H9 (cell line): Measurements from ENCODE around the gene TMEM51. TPM values are rescaled to one million over a fixed set of nuclear protein-coding genes. Genes with fewer than 3 reads are reported as not detected.

Experiments
- DNase-seq: peaks from one replicate; pipeline ENCODE4 v3.0.0-alpha.2; 2017
- H2AFZ ChIP-seq: one replicate; pipeline ENCODE4 v1.6.1; 2013; ENCODE audit warnings: mild to moderate bottlenecking, low read length, control low read depth, moderate library complexity
- H2AK5ac ChIP-seq: 2 replicates; pipeline ENCODE4 v1.6.1; 2013; ENCODE audit warnings: low read length, control low read depth, mixed read lengths; ENCODE audit not compliant: insufficient read length
- H2BK120ac ChIP-seq: one replicate; pipeline ENCODE4 v1.6.1; 2013; ENCODE audit warnings: low read depth, mild to moderate bottlenecking, low read length, control low read depth, inconsistent platforms; ENCODE audit not compliant: poor library complexity, severe bottlenecking
- H2BK12ac ChIP-seq: 2 replicates; pipeline ENCODE4 v1.6.1; 2013; ENCODE audit warnings: low read length, control low read depth, mixed read lengths, low read depth; ENCODE audit not compliant: insufficient read length
- H2BK15ac ChIP-seq: 2 replicates; pipeline ENCODE4 v1.6.1; 2013; ENCODE audit warnings: low read depth, low read length, control low read depth
- H2BK20ac ChIP-seq: one replicate; pipeline ENCODE4 v1.6.1; 2013; ENCODE audit warnings: low read depth, mild to moderate bottlenecking, low read length, control low read depth, inconsistent platforms; ENCODE audit not compliant: poor library complexity, severe bottlenecking
- H2BK5ac ChIP-seq: 2 replicates; pipeline ENCODE4 v1.6.1; 2013; ENCODE audit warnings: low read length, control low read depth, mixed read lengths; ENCODE audit not compliant: insufficient read length
- H3K14ac ChIP-seq: 2 replicates; pipeline ENCODE4 v1.6.1; 2013; ENCODE audit warnings: low read length, control low read depth; ENCODE audit not compliant: insufficient read depth
- H3K18ac ChIP-seq: 2 replicates; pipeline ENCODE4 v1.6.1; 2013; ENCODE audit warnings: low read depth, mild to moderate bottlenecking, mixed read lengths, low read length, control low read depth; ENCODE audit not compliant: insufficient read length
- H3K23ac ChIP-seq: 2 replicates; pipeline ENCODE4 v1.6.1; 2013; ENCODE audit warnings: low read length, control low read depth, mixed read lengths, low read depth; ENCODE audit not compliant: insufficient read length
- H3K23me2 ChIP-seq: 2 replicates; pipeline ENCODE4 v1.6.1; 2013; ENCODE audit warnings: low read depth, mild to moderate bottlenecking, mixed read lengths, low read length, control low read depth; ENCODE audit not compliant: insufficient read length, poor library complexity, severe bottlenecking
- H3K27ac ChIP-seq: 2 replicates; pipeline ENCODE4 v1.5.1; 2013; ENCODE audit warnings: low read length, control low read depth, mixed read lengths, low read depth; ENCODE audit not compliant: insufficient read length
- H3K27me3 ChIP-seq: 2 replicates; pipeline ENCODE4 v1.6.1; 2013; ENCODE audit warnings: low read length, control low read depth, inconsistent platforms; ENCODE audit not compliant: insufficient read depth
- H3K4ac ChIP-seq: 2 replicates; pipeline ENCODE4 v1.6.1; 2013; ENCODE audit warnings: low read depth, mild to moderate bottlenecking, control low read depth, inconsistent platforms, low read length, moderate library complexity
- H3K4me1 ChIP-seq: 2 replicates; pipeline ENCODE4 v1.6.1; 2013; ENCODE audit warnings: low read length, control low read depth, inconsistent platforms; ENCODE audit not compliant: insufficient read depth
- H3K4me2 ChIP-seq: 2 replicates; pipeline ENCODE4 v1.6.1; 2013; ENCODE audit warnings: low read length, control low read depth, mixed read lengths; ENCODE audit not compliant: insufficient read length, insufficient read depth
- H3K56ac ChIP-seq: 2 replicates; pipeline ENCODE4 v1.6.1; 2013; ENCODE audit warnings: low read depth, mild to moderate bottlenecking, mixed read lengths, low read length, control low read depth; ENCODE audit not compliant: insufficient read length
- H3K79me1 ChIP-seq: 2 replicates; pipeline ENCODE4 v1.6.1; 2013; ENCODE audit warnings: low read depth, mild to moderate bottlenecking, moderate library complexity, low read length, control low read depth, inconsistent platforms; ENCODE audit not compliant: insufficient read depth, poor library complexity, severe bottlenecking
- H3K79me2 ChIP-seq: 2 replicates; pipeline ENCODE4 v1.6.1; 2013; ENCODE audit warnings: low read length, control low read depth, inconsistent platforms; ENCODE audit not compliant: insufficient read depth
- H3K9ac ChIP-seq: 2 replicates; pipeline ENCODE4 v1.6.1; 2013; ENCODE audit warnings: low read length, control low read depth, mixed read lengths; ENCODE audit not compliant: insufficient read length; ENCODE audit errors: extremely low read depth
- H3K9me3 ChIP-seq: one replicate; pipeline ENCODE4 v1.6.1; 2013; ENCODE audit warnings: low read depth, low read length, inconsistent platforms; ENCODE audit not compliant: control insufficient read depth
- H3T11ph ChIP-seq: one replicate; pipeline ENCODE4 v1.6.1; 2013; ENCODE audit warnings: mild to moderate bottlenecking, low read length, control low read depth, inconsistent platforms
- H4K20me1 ChIP-seq: one replicate; pipeline ENCODE4 v1.6.1; 2013; ENCODE audit not compliant: control insufficient read depth, insufficient read length, insufficient read depth
- H4K5ac ChIP-seq: 2 replicates; pipeline ENCODE4 v1.6.1; 2013; ENCODE audit warnings: low read depth, mild to moderate bottlenecking, mixed read lengths, low read length, control low read depth; ENCODE audit not compliant: insufficient read length
- H4K8ac ChIP-seq: replicated peaks from 2 replicates; pipeline ENCODE4 v1.6.1; 2013; ENCODE audit warnings: low read length, control low read depth, mixed read lengths, low read depth; ENCODE audit not compliant: insufficient read length
- H4K91ac ChIP-seq: 2 replicates; pipeline ENCODE4 v1.6.1; 2013; ENCODE audit warnings: low read depth, mild to moderate bottlenecking, moderate library complexity, mixed read lengths, low read length, control low read depth; ENCODE audit not compliant: insufficient read length
- H3K27ac Mint-ChIP-seq, 3 experiments: 2 replicates in 2 of 3; 3 replicates in 1 of 3; pipeline ENCODE4 v1.8.0; 2020 to 2021; ENCODE audit warnings: mixed read lengths in 3 of 3, mild to moderate bottlenecking in 1 of 3, moderate library complexity in 1 of 3
- H3K27me3 Mint-ChIP-seq: 2 replicates; pipeline ENCODE4 v1.8.0; 2021; ENCODE audit warnings: low read depth, mild to moderate bottlenecking, moderate library complexity, mixed read lengths
- H3K36me3 Mint-ChIP-seq, 3 experiments: 2 replicates in 2 of 3; 3 replicates in 1 of 3; pipeline ENCODE4 v1.8.0; 2020 to 2021; ENCODE audit warnings: low read depth in 3 of 3, mixed read lengths in 3 of 3; ENCODE audit not compliant: insufficient read depth in 1 of 3
- H3K4me1 Mint-ChIP-seq, 2 experiments: 2 replicates each; pipeline ENCODE4 v1.8.0; 2020; ENCODE audit warnings: mixed read lengths in 2 of 2
- H3K4me3 Mint-ChIP-seq, 2 experiments: 2 replicates in 1 of 2; 3 replicates in 1 of 2; pipeline ENCODE4 v1.8.0; 2020 to 2021; ENCODE audit warnings: mild to moderate bottlenecking in 2 of 2, mixed read lengths in 2 of 2, moderate library complexity in 1 of 2
- H3K9me3 Mint-ChIP-seq, 2 experiments: 2 replicates in 1 of 2; 3 replicates in 1 of 2; pipeline ENCODE4 v1.8.0; 2020; ENCODE audit warnings: mild to moderate bottlenecking in 2 of 2, mixed read lengths in 2 of 2, moderate library complexity in 1 of 2
- CTCF ChIP-seq: fragments of 200-600 bp; sonication (generic); conservative IDR thresholded peaks from 3 replicates; pipeline ENCODE4 v1.8.0; 2021; ENCODE audit warnings: antibody characterized with exemption, mild to moderate bottlenecking
- WGBS: extraction: QIAGEN DNeasy Blood & Tissue Kit; methylation state at CpG from one replicate; pipeline ENCODE4 v1.1.7; 2013; ENCODE audit warnings: missing lambda C conversion rate, low lambda C conversion rate, mixed read lengths; ENCODE audit not compliant: insufficient read length; ENCODE audit errors: extremely low coverage; 5-methylcytosine and 5-hydroxymethylcytosine counted together
- total RNA-seq: library from RNA; stranded (reverse); gene quantifications from 2 replicates; pipeline ENCODE4 v1.2.1, GENCODE V29; 2021

The TMEM51 gene
- total RNA-seq, 1 experiment from 2014 or later: 4.6 TPM

- Histone ChIP-seq H2BK15ac (no peak overlapping the region), H3K23ac (no peak overlapping the region), H3K4me2 (no peak overlapping the region), H4K91ac (no peak overlapping the region), H3K27me3 (no peaks in the 10 kb centered on the region), H4K8ac (no peak overlapping the region), H2BK5ac (no peak overlapping the region), H3K56ac (no peak overlapping the region), H4K20me1 (no peaks in the 10 kb centered on the region), H3K79me2 (no peaks in the 10 kb centered on the region; the same call in none of the 2 replicates), H3K23me2 (no peaks in the 10 kb centered on the region), H3K4ac (no peak overlapping the region), H2AK5ac (no peak overlapping the region), H3T11ph (no peak overlapping the region), H3K14ac (no peak overlapping the region), H3K9me3 (no peaks in the 10 kb centered on the region), H3K18ac (no peak overlapping the region), H3K79me1 (no peaks in the 10 kb centered on the region), H2BK12ac (no peak overlapping the region), H2BK20ac (no peak overlapping the region), H3K4me1 (no peaks in the 10 kb centered on the region; the same call in 1 of the 2 replicates), H2BK120ac (no peak overlapping the region), H4K5ac (no peak overlapping the region), H3K27ac (no peak overlapping the region), H3K9ac (no peak overlapping the region), H2AFZ (no peak overlapping the region)
- WGBS: no CpG with 5 or more reads among the region's 3 CpGs
- no peak for DNase-seq
- no peaks in the 10 kb centered on the region; the same call in none of the 2 replicates for H3K27me3 Mint-ChIP-seq
- H3K4me3 Mint-ChIP-seq: no peak overlapping the region
- peaks cover 11 to 17% of the 10 kb centered on the region in 2 experiments; a peak in 3 of 4 replicates for H3K4me1 Mint-ChIP-seq
- no peaks in the 10 kb centered on the region for H3K9me3 Mint-ChIP-seq
- no peak for TF ChIP-seq CTCF
- peaks cover 0 to 4% (median 0%) of the 10 kb centered on the region in 3 experiments; a peak in 3 of 7 replicates for H3K36me3 Mint-ChIP-seq
- H3K27ac Mint-ChIP-seq: no peak overlapping the region
Measured at GRCh38 chr1:15167386-15167785, 13.8 kb downstream of the TMEM51 start.
